NCI-H1436 treated with DMSO at 0.1 percent for 48 hours (cell line): ENCODE measurements around the gene STH.

Source experiments
- DNase-seq: peaks from one replicate; lab custom pipeline; 2025; lab: John Stamatoyannopoulos, UW

Gene STH

DNA sequence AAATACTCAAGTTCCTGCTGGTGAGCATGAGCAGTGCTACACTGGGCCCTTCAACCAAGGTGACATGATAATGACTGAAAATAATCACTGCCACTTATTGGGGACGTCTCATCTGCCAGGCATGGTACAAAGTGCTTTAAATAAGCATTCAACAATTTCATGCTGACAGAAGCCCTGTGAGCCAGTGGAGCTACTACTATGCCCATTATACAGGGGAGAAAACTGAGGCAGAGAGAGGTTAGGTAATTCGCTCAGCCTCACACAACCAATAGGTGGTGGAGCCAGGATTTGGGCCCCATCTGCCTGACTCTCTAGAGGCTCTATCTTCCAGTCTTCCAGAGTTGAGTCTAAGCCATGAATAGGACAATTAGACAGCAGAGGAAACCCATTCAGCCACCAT is 30.3 kb upstream of the STH start:
- no peak for DNase-seq

- DNase-seq, result no peak
These were observed 29.3 kb upstream of the STH start for GRCh38 chr17:45969726-45970125.

- no peak for DNase-seq
These were observed 28.4 kb upstream of the STH start for GRCh38 chr17:45970659-45971058.

GRCh38 chr17:45971698-45972141 is 27.3 kb upstream of the STH start:
- DNase-seq, result no peak

DNA sequence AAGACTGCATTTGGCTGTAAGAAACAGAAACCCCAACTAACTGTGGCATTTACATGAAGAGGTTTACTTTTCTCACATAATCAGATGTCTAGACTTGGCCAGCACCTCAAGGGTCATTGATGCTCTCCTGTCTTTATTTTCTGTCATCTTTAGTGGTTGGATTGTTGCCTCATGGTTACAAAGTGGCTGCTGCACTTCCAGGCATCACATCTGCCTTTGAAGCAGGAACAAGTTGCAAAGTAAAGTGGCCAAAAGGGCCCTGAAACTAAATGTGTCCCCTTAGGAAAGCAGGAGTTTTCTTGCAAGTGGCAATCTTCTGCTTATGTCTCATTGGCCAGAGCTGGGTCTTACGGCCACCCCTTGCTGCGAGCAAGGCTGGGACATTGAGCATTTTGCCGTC is 26.5 kb upstream of the STH start:
- DNase-seq, result no peak

DNA sequence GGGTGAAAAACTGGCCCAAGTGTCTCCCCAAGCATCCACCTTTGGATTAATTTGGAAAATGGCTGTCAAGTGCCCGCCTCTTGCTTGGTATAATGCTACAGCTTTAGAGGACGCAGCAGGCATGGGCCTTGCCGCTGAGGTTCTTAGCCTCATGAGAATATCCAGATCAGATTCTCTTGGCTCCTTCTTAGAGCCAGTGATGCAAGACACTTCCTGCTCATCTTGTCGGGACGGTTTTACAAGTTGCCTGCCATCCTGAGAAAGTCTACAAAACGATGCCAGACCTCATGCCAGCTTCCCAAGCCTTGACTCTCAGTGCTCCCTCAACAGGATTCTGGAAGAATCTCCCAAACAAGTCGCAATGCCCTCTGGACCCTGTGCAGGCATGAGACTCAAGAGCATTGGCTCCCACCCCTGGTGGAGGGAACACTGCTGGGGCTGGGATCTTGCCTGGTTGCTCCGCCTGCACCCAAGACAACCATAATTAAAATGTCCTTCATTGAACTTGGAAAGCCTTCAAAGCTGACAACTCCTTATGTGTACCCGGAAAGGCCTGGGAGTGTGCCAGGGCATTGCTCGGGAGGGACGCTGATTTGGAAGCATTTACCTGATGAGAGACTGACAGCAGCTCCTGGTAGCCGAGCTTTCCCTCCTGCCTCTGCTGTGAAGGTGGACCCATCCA is 25.8 kb upstream of the STH start:
- no peak for DNase-seq

GRCh38 chr17:45973946-45974859 is 24.8 kb upstream of the STH start:
- DNase-seq, result no peak

DNA sequence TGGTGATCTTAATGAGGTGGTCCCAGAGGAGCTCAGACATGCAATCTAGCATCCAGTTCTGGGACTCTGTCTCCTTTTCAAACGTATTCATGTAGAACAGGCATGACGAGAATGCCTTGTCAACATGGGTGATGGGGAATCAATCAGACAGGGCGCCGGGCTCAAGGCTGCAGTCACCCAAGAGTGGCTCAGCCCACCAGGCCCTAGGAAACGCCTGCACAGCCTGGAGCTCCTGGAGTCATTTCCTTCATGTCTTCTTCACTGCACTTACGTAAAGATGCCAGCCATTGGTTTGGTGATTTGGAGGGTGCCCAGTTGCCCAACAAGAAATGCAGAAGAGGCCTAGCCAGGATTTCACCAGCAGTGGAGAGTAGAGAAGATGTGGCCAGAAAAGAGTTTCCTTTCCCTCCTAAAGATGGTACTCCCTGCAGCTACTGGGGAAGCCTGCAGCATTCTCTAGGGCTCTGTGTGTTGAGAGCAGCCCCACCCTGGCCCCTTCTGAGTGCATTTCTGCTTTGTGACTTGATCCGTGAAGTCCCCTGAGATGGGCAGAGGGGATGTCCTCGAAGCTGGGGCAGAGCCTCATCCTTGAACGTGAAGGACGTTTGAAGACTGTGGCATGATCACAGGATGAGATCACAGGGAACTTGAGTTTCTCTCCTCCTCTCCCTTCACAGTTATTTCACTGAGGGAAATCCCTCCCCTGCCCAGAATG is 24.0 kb upstream of the STH start:
- no peak for DNase-seq

GRCh38 chr17:45975640-45976295 is 23.3 kb upstream of the STH start:
- no peak for DNase-seq

DNA sequence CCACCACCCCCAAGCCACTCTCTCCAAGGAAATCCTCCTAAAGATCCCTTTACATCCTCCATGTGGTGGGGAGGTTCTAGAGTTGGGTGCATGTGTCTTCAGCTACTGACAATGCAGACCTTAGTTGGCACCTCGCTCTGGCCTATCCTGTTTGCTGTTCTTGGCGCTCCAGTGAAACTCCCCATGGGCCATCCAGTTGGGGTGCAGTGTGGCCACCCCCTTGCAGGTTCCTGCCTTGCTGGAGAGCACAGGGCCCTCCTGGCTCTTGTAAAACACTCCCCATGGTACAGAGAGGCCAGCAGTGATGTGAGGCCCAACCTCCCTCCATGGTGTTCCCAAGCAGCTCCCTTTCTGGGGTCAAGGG is 22.7 kb upstream of the STH start:
- no peak for DNase-seq

DNA sequence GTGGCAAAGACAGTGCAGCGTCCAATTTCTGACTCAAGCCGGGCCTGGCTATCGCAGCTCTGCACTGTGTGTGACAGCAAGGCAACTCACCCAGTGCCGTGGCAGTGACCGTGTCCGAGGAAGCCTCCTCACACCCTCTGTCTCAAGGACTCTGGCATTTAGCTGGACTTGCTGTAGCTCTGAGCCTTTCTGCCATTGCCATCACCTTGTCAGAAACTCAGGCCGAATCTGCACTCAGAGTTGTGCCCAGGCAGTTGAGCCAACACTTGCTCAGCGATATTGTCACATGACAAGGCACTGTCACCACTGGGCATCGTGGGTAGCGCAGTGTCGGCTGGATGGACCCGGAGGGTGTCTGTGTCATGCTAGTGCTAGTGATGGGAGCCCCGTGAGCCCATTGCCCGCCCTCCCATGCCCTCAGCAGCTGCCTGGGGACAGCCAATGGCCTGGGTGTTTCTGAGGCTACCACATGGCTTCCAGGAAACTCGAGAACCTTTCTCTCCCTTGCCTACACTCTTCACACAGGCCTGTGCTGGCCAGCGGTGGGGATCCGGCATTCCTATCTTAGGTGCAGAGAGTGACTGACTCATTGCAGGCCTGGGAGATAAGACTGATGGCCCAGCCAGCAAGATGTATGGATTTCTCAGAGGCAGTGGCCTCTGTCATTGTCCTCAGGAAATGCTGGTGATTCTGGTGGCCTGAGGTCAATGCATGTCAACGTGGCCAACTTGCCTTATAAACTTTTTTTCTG is 22.1 kb upstream of the STH start:
- DNase-seq, result no peak

- no peak for DNase-seq
These were observed 21.6 kb upstream of the STH start for GRCh38 chr17:45977506-45977824.

- DNase-seq, result no peak
These were observed 20.9 kb upstream of the STH start for GRCh38 chr17:45977976-45978626.

DNA sequence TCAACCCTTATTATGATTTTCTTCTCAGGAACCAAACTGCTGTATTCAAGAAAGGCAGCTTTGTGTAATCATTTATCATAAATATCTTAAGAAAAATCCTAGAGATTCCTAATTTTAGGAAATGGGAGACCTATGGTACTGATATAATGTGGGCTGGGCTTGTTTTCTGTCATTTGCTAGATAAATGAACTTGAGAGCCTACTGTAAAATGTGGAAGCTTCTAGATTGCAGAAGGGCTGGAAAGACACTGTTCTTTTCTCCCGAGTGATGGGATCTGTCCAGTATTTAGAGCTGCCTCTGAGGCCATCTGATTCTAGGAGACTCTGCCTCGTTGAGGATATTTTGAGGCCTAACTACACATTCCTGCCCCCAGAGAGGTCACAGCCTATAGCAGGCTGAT is 19.9 kb upstream of the STH start:
- no peak for DNase-seq

- no peak for DNase-seq
These were observed 18.2 kb upstream of the STH start for GRCh38 chr17:45980855-45981254.

DNA sequence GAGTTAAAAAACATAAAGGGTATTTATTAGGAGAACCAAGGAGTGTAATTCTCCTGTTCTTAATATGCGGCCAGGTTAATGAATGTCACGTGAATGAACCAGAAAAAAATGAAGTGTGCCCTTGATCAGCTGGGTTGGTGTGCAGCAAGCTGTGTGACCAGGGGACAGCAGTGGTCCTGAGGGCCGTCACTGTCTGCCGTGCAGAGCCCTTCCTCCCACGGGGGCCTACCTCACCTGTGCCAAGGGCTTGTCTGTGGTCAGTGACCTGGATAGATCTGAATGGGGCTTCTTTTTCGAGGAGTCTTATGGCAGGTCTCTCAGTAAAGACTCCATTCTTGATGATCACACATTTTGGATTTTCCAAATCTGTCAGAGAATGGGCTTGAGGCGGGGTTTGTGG is 17.7 kb upstream of the STH start:
- no peak for DNase-seq

DNA sequence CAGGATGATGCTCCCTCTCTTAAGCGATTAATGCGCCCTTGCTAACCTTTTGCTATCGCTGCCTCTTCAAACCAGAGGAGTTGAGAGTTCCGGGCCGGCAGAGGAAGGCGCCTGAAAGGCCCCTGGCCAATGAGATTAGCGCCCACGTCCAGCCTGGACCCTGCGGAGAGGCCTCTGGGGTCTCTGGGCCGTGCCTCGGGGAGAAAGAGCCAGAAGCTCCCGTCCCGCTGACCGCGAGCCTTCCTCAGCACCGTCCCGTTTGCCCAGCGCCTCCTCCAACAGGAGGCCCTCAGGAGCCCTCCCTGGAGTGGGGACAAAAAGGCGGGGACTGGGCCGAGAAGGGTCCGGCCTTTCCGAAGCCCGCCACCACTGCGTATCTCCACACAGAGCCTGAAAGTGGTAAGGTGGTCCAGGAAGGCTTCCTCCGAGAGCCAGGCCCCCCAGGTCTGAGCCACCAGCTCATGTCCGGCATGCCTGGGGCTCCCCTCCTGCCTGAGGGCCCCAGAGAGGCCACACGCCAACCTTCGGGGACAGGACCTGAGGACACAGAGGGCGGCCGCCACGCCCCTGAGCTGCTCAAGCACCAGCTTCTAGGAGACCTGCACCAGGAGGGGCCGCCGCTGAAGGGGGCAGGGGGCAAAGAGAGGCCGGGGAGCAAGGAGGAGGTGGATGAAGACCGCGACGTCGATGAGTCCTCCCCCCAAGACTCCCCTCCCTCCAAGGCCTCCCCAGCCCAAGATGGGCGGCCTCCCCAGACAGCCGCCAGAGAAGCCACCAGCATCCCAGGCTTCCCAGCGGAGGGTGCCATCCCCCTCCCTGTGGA is 16.0 kb upstream of the STH start:
- DNase-seq, result no peak

DNA sequence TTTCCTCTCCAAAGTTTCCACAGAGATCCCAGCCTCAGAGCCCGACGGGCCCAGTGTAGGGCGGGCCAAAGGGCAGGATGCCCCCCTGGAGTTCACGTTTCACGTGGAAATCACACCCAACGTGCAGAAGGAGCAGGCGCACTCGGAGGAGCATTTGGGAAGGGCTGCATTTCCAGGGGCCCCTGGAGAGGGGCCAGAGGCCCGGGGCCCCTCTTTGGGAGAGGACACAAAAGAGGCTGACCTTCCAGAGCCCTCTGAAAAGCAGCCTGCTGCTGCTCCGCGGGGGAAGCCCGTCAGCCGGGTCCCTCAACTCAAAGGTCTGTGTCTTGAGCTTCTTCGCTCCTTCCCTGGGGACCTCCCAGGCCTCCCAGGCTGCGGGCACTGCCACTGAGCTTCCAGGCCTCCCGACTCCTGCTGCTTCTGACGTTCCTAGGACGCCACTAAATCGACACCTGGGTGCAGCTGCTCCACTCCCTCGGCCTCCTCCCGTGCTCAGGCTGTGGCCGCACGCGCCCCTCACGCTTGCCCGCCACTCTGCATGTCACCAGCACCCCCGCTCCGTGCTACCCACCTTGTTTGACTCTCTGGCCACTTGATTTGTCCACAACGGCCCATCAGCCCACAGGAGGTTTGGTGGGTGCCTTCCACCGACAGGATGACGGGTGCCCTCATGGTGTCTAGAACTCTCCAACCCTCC is 15.3 kb upstream of the STH start:
- DNase-seq, result no peak

DNA sequence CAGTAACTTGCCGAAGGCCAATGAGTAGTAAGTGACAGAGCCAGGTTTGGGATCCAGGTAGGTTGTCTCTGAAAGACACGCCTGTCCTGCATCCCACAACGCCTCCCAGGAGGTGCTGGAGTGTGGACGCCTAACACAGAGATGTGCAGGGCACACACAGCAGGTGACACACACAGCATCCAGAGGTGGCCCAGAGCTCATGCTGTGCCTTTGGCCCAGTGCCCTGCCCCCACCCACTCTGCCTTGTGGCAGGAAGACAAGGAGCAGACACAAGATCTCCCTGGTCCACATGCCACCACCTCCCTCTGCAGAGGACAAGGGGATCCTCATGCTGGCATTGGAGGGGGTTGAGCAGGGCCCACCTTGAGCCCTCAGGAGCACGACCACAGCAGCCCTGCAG is 14.7 kb upstream of the STH start:
- DNase-seq, result no peak

DNA sequence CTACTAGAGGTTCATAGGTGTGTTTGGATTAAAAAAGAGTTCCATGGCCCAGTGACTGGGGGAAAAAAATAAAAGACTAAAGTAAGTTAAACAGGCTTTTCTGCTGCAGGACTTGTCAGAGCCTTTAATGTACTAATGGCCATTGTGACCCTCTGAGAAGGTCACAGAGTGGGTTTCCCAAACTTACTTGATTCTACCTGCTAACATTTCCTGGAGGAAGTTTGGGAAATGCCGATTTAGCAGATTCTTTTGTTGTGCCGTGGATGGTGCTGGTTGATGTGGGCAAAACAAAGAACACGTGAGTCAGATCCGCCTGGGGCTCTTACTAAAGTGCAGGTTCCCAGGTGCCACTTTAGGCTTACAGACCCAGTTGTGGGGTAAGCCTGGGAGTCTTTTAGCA is 13.6 kb upstream of the STH start:
- no peak for DNase-seq
